Activated T-cell treated with anti-CD3 and anti-CD28 coated beads, Interleukin-2, amount 50 U/mL, for 72 hours (primary cell): ENCODE data around the gene RARS1. TPM values are rescaled to one million over a fixed set of nuclear protein-coding genes. Genes with fewer than 3 reads are reported as not detected.

ENCODE experiments used
- ATAC-seq, 2 donors: fragments of 150-1000 bp; cut with Tn5 transposase; replicated peaks in 1 of 2; 2 replicates each; pipeline ENCODE4 v1.10.0; 2021; ENCODE audit warnings: moderate library complexity in 2 of 2, mild to moderate bottlenecking in 1 of 2
- DNase-seq, 2 donors: peaks; one replicate each; pipeline ENCODE4 v3.0.0; 2021 to 2022; ENCODE audit warnings: mixed read lengths in 1 of 2
- H3K27ac Mint-ChIP-seq: one replicate; pipeline ENCODE4 v1.8.0; 2022; ENCODE audit warnings: mild to moderate bottlenecking, moderate library complexity, mixed read lengths
- H3K27me3 Mint-ChIP-seq: one replicate; pipeline ENCODE4 v1.8.0; 2022; ENCODE audit warnings: low read depth, mixed read lengths
- H3K36me3 Mint-ChIP-seq, 2 donors: one replicate each; pipeline ENCODE4 v1.8.0; 2022; ENCODE audit warnings: mixed read lengths in 2 of 2, mild to moderate bottlenecking in 1 of 2; ENCODE audit not compliant: insufficient read depth in 2 of 2
- H3K4me1 Mint-ChIP-seq: one replicate; pipeline ENCODE4 v1.8.0; 2022; ENCODE audit warnings: low read depth, mixed read lengths
- H3K4me3 Mint-ChIP-seq, 2 donors: one replicate each; pipeline ENCODE4 v1.8.0; 2022; ENCODE audit warnings: mild to moderate bottlenecking in 2 of 2, mixed read lengths in 2 of 2, moderate library complexity in 2 of 2
- H3K9me3 Mint-ChIP-seq, 2 donors: one replicate each; pipeline ENCODE4 v1.8.0; 2022; ENCODE audit warnings: mixed read lengths in 2 of 2
- total RNA-seq, 2 donors: library from RNA; stranded (reverse); gene quantifications; one replicate each; pipeline ENCODE4 v1.2.3, GENCODE V29; 2022

The RARS1 gene
- total RNA-seq, 2 donors from 2014 or later = 81.1 to 93.0 TPM

DNA sequence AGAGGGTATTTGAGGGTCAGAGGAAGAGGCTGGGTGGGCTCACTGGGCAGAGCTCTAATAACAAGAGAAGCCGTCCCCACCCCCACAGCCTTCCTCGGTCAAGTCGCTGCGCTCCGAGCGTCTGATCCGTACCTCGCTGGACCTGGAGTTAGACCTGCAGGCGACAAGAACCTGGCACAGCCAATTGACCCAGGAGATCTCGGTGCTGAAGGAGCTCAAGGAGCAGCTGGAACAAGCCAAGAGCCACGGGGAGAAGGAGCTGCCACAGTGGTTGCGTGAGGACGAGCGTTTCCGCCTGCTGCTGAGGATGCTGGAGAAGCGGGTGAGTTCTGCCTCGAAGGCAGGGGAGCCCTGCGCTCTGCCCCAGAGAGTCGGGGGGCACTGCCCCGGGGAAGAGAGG, 21.6 kb upstream of the RARS1 start:
- H3K27ac Mint-ChIP-seq = no peak overlapping the region
- DNase-seq (no peak), ATAC-seq (no peak)
- H3K36me3 Mint-ChIP-seq = no peaks in the 10 kb centered on the region
- peaks cover 9% of the 10 kb centered on the region for H3K27me3 Mint-ChIP-seq
- no peak overlapping the region for H3K4me3 Mint-ChIP-seq
- H3K4me1 Mint-ChIP-seq = no peaks in the 10 kb centered on the region
- no peaks in the 10 kb centered on the region for H3K9me3 Mint-ChIP-seq

- H3K4me3 Mint-ChIP-seq = no peak overlapping the region
- no peaks in the 10 kb centered on the region for H3K4me1 Mint-ChIP-seq
- H3K36me3 Mint-ChIP-seq = no peaks in the 10 kb centered on the region
- DNase-seq = no peak
- peaks cover 9% of the 10 kb centered on the region for H3K27me3 Mint-ChIP-seq
- H3K9me3 Mint-ChIP-seq = no peaks in the 10 kb centered on the region
- no peak overlapping the region for H3K27ac Mint-ChIP-seq
- no peak for ATAC-seq
Measured at GRCh38 chr5:168467755-168468330, 18.4 kb upstream of the RARS1 start.

- Mint-ChIP-seq H3K36me3 (no peaks in the 10 kb centered on the region), H3K27me3 (peaks cover 6% of the 10 kb centered on the region), H3K4me1 (no peaks in the 10 kb centered on the region), H3K27ac (no peak overlapping the region), H3K9me3 (no peaks in the 10 kb centered on the region), H3K4me3 (no peak overlapping the region)
- ATAC-seq (no peak), DNase-seq (no peak)
Measured at GRCh38 chr5:168468836-168469235, 17.4 kb upstream of the RARS1 start.

DNA sequence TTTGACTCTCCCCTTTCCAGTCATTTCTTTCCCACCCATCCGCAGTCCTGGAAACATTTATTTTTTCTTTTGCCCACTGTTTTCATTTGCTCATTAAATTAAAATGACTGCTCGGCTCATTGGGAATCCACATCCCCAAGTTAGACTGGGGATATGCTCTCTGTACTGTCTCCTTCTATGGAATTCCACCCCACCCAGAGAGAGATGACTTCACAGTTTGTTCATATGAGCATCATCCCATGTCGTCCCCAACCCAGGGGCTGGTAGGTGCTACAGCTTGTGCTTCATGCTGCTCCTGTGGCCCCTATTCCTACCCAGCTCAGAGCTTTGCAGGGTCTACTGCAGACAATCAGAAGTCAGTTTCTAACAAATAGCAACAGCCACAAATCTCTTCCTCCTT, 16.5 kb upstream of the RARS1 start:
- Mint-ChIP-seq H3K4me3 (no peak overlapping the region), H3K36me3 (no peaks in the 10 kb centered on the region), H3K4me1 (no peaks in the 10 kb centered on the region), H3K27ac (no peak overlapping the region), H3K27me3 (no peaks in the 10 kb centered on the region), H3K9me3 (no peaks in the 10 kb centered on the region)
- no peak for ATAC-seq
- DNase-seq = no peak

- Mint-ChIP-seq H3K9me3 (no peaks in the 10 kb centered on the region), H3K4me1 (no peaks in the 10 kb centered on the region), H3K27ac (no peak overlapping the region), H3K4me3 (no peak overlapping the region), H3K36me3 (no peaks in the 10 kb centered on the region), H3K27me3 (no peaks in the 10 kb centered on the region)
- no peak for DNase-seq
- ATAC-seq = no peak
Measured at GRCh38 chr5:168471785-168472184, 14.5 kb upstream of the RARS1 start.

- H3K9me3 Mint-ChIP-seq = no peaks in the 10 kb centered on the region
- H3K27me3 Mint-ChIP-seq = no peaks in the 10 kb centered on the region
- H3K4me3 Mint-ChIP-seq = no peak overlapping the region
- peaks cover 3% of the 10 kb centered on the region for H3K4me1 Mint-ChIP-seq
- DNase-seq = no peak
- no peak overlapping the region for H3K27ac Mint-ChIP-seq
- no peak for ATAC-seq
- H3K36me3 Mint-ChIP-seq = no peaks in the 10 kb centered on the region
Measured at GRCh38 chr5:168472329-168472728, 13.9 kb upstream of the RARS1 start.

- H3K27me3 Mint-ChIP-seq = peaks cover 3% of the 10 kb centered on the region
- H3K4me1 Mint-ChIP-seq = peaks cover 4% of the 10 kb centered on the region
- H3K4me3 Mint-ChIP-seq = no peak overlapping the region
- H3K9me3 Mint-ChIP-seq = no peaks in the 10 kb centered on the region
- DNase-seq (no peak), ATAC-seq (no peak)
- no peaks in the 10 kb centered on the region for H3K36me3 Mint-ChIP-seq
- H3K27ac Mint-ChIP-seq = no peak overlapping the region
Measured at GRCh38 chr5:168474319-168474718, 12.0 kb upstream of the RARS1 start.

GRCh38 chr5:168477060-168477459, 9.2 kb upstream of the RARS1 start:
- Mint-ChIP-seq H3K9me3 (no peaks in the 10 kb centered on the region), H3K36me3 (no peaks in the 10 kb centered on the region), H3K4me1 (peaks cover 10% of the 10 kb centered on the region), H3K27me3 (peaks cover 7% of the 10 kb centered on the region), H3K27ac (no peak overlapping the region), H3K4me3 (no peak overlapping the region)
- ATAC-seq (no peak), DNase-seq (no peak)

GRCh38 chr5:168479166-168479565, 7.1 kb upstream of the RARS1 start:
- H3K4me3 Mint-ChIP-seq = no peak overlapping the region
- peaks cover 10% of the 10 kb centered on the region for H3K4me1 Mint-ChIP-seq
- peaks cover 14% of the 10 kb centered on the region for H3K27me3 Mint-ChIP-seq
- DNase-seq = no peak
- no peaks in the 10 kb centered on the region for H3K36me3 Mint-ChIP-seq
- H3K9me3 Mint-ChIP-seq = no peaks in the 10 kb centered on the region
- ATAC-seq = no peak
- H3K27ac Mint-ChIP-seq = no peak overlapping the region

DNA sequence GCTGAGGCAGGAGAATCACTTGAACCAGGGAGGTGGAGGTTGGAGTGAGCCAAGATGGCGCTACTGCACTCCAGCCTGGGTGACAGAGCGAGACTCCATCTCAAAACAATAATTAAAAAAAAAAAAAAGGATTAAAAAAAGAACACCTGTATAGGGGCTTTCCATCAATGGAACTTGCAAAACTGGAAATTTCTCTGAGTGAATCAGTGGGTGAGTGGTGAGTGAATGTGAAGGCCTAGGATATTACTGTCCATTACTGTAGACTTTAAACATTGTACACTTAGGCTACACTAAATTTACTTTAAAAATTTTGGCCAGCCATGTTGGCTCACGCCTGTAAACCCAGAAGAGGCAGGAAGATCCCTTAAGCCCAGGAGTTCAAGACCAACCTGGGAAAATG, 5.7 kb upstream of the RARS1 start:
- no peak for ATAC-seq
- no peak for DNase-seq
- H3K9me3 Mint-ChIP-seq = no peaks in the 10 kb centered on the region
- peaks cover 14% of the 10 kb centered on the region for H3K27me3 Mint-ChIP-seq
- no peak overlapping the region for H3K4me3 Mint-ChIP-seq
- H3K27ac Mint-ChIP-seq = no peak overlapping the region
- H3K36me3 Mint-ChIP-seq = no peaks in the 10 kb centered on the region
- H3K4me1 Mint-ChIP-seq = peaks cover 18% of the 10 kb centered on the region

GRCh38 chr5:168481330-168481788, 4.9 kb upstream of the RARS1 start:
- Mint-ChIP-seq H3K27me3 (peaks cover 14% of the 10 kb centered on the region), H3K9me3 (no peaks in the 10 kb centered on the region), H3K27ac (no peak overlapping the region), H3K36me3 (peaks cover under 1 to 2% of the 10 kb centered on the region in 2 donors), H3K4me3 (peak overlapping the region in 1 of 2 donors; percentile 38), H3K4me1 (peaks cover 26% of the 10 kb centered on the region)
- peak in 1 of 2 donors; percentile 15 for DNase-seq
- ATAC-seq = peak in 1 of 2 donors; percentile 10

DNA sequence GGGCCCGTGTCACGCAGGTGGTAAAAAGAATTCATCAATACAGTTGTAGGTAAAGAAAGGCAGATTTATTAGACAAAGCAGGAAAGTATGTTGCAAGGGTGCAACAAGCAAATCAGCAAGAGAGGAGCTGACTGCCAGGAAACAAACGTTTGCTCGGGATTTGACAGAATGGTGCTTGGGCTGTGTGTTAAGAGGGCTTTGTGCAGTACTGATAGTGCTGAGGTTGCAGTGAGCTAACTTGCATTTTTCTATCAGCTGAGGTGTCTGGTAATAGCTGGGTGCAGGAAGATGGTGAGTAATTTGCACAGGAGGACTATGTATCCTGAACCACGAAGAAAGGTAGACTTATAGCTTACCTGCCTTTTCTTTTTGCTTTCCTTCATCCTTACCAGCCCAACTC, 3.9 kb upstream of the RARS1 start:
- ATAC-seq (no peak), DNase-seq (no peak)
- Mint-ChIP-seq H3K4me1 (peaks cover 28% of the 10 kb centered on the region), H3K4me3 (no peak overlapping the region), H3K9me3 (no peaks in the 10 kb centered on the region), H3K36me3 (peaks cover 2 to 4% of the 10 kb centered on the region in 2 donors), H3K27me3 (peaks cover 14% of the 10 kb centered on the region), H3K27ac (no peak overlapping the region)

DNA sequence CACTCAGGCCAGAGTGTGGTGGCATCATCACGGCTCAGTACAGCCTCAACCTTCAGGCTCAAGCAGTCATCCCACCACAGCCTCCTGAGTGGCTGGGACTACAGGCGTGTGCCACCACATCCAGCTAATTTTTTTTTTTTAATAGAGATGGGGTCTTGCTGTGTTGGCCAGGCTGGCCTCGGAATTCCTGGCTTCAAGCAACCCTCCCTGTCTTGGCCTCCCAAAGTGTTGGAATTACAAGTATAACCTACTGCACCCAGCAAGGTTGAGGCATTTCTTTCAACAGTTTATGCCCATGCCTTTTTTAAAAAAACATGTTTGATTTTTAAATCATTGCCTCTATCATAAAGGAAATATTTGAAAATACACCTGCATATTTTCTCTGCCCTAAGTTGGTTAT, 2.8 kb downstream of the RARS1 start:
- DNase-seq (no peak), ATAC-seq (no peak)
- no peak overlapping the region for H3K4me3 Mint-ChIP-seq
- peak overlapping the region; percentile 0 for H3K27ac Mint-ChIP-seq
- no peaks in the 10 kb centered on the region for H3K9me3 Mint-ChIP-seq
- no peaks in the 10 kb centered on the region for H3K27me3 Mint-ChIP-seq
- peaks cover 33% of the 10 kb centered on the region for H3K4me1 Mint-ChIP-seq
- H3K36me3 Mint-ChIP-seq = peaks cover 15 to 39% of the 10 kb centered on the region in 2 donors

- no peaks in the 10 kb centered on the region for H3K4me1 Mint-ChIP-seq
- no peak overlapping the region for H3K4me3 Mint-ChIP-seq
- DNase-seq = no peak
- no peaks in the 10 kb centered on the region for H3K9me3 Mint-ChIP-seq
- H3K27ac Mint-ChIP-seq = no peak overlapping the region
- H3K36me3 Mint-ChIP-seq = peaks cover 19 to 42% of the 10 kb centered on the region in 2 donors
- no peak for ATAC-seq
- no peaks in the 10 kb centered on the region for H3K27me3 Mint-ChIP-seq
Measured at GRCh38 chr5:168494057-168494555, 7.8 kb downstream of the RARS1 start.
